C4-2B (cell line): ENCODE data around the gene MSMO1.

Source experiments
- CTCF ChIP-seq: fragments of 450-650 bp; conservative IDR thresholded peaks from 2 replicates; pipeline ENCODE4 v1.5.1; 2017; ENCODE audit warnings: mild to moderate bottlenecking
- ZFX ChIP-seq: fragments of 450-650 bp; IDR thresholded peaks from 2 replicates; pipeline ENCODE4 v1.6.1; 2017

GRCh38 chr4:165330666-165331065, 3.2 kb downstream of the MSMO1 start:
- TF ChIP-seq ZFX, result no peak
- TF ChIP-seq CTCF, result no peak
